Amniotic epithelial cell (primary cell): Measurements from ENCODE around the gene C11orf98.
"Not testable (repeated sequence)": the region's sequence is repeated elsewhere in the genome, so short reads cannot be mapped to it uniquely, and the experiment has no call there.

ENCODE experiments used
- DNase-seq: peaks from one replicate; pipeline ENCODE4 v3.0.0-alpha.2; 2010; ENCODE audit warnings: low read depth

The C11orf98 gene

GRCh38 chr11:62682518-62682917 lies 17.5 kb upstream of the C11orf98 start:
- no peak for DNase-seq

GRCh38 chr11:62680825-62681240 lies 15.8 kb upstream of the C11orf98 start:
- peak; percentile 83 for DNase-seq

- peak; percentile 87 for DNase-seq
Measured at GRCh38 chr11:62678770-62679696, 14.0 kb upstream of the C11orf98 start, which contains the start of gene UBXN1. Gene UBXN1, minus strand, starts transcription at chr11:62679073. Its CDS starts 150 bp downstream, at chr11:62678923.

DNA sequence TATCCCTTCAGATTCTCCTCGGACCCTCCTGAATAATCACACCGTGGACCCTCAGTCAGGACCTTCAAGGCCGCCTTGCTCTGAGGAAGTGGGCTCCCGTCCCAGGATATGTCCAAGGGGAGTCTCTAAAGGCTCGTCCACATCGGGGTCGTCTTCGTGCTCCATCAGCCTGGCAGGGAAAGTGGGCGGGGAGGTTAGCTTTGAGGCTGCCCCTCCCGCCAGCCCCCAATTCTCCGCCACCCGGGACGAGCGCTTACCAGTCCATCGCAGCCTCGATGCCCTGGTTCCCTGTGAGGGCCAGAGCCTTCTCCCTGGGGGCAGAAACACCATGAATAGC lies 13.4 kb upstream of the C11orf98 start:
- no peak for DNase-seq

DNA sequence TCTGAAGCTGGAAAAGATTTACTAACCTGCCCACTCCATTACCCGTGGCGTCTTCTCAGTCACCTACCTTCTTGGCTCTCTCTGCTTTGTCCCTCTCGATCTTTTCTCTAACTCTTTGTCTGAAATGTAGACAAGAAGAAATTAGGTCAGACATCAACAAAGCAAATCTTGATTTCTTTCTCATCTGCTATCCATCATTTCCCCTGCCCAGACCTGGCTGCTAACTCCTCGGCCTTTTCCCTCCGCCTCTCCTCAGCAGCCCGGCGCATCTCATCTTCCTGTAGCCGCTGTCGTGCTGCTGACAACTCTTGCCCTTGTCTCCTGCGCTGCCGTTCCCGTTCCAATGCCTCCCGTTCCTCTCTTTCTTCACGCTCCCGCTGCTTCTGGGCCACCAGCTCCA lies 12.7 kb upstream of the C11orf98 start:
- no peak for DNase-seq

DNA sequence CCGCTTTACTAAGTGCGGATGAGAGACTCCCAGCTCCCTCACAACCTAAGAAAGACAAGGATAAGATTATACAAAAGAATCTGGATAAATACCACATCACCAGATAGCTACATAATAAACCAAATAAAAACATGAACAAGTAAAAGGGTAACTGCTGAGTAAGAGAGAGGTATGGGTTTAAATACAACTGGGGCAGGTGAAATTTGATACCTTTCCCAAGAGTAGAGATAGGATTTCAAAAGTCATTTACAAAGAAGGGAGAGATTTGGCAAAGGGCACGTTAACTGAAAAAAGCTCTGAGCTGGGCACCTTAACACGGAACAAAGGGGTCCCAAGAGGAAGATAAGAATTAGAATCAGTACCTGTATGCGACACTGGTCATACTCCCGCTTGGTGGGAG lies 12.1 kb upstream of the C11orf98 start:
- no peak for DNase-seq

GRCh38 chr11:62676698-62677097 lies 11.7 kb upstream of the C11orf98 start:
- no peak for DNase-seq

- DNase-seq = not testable (repeated sequence)
Measured at GRCh38 chr11:62675415-62675814, 10.4 kb upstream of the C11orf98 start.

DNA sequence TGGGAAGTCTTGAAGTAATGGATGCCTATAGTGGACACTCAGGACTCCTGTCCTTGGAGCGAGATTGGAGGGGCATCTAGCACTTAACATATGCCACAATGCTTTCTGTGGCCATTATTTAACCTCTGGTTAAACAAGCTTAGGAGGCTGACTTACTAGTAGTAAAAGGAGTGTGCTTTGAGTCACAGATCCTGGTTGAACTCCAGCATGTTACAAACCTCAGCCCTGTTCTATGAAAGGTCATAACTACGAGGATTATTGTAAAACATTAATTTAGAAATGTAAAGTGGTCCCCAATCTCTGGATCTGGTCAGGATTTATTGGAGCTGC lies 8.2 kb upstream of the C11orf98 start:
- no peak for DNase-seq

DNA sequence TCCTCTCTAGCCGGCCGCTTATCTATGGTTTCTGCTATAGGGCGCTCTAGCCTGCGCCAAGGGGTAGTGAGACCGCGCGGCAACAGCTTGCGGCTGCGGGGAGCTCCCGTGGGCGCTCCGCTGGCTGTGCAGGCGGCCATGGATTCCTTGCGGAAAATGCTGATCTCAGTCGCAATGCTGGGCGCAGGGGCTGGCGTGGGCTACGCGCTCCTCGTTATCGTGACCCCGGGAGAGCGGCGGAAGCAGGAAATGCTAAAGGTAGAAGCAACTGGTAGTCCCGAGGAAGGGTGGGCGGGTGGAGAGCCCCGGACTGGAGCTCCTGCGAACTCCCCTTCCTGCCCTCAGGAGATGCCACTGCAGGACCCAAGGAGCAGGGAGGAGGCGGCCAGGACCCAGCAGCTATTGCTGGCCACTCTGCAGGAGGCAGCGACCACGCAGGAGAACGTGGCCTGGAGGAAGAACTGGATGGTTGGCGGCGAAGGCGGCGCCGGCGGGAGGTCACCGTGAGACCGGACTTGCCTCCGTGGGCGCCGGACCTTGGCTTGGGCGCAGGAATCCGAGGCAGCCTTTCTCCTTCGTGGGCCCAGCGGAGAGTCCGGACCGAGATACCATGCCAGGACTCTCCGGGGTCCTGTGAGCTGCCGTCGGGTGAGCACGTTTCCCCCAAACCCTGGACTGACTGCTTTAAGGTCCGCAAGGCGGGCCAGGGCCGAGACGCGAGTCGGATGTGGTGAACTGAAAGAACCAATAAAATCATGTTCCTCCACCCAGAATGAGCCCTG lies 6.8 kb upstream of the C11orf98 start, which contains the start of the genes LBHD1 and UQCC3:
Gene LBHD1, minus strand, starts transcription at position 660 of the 782 bp plus-strand sequence. CDS start 2,236 bp downstream, outside the sequence.
Gene UQCC3, plus strand, starts transcription at position 66 of the 782 bp plus-strand sequence. Its CDS starts 73 bp downstream, at position 139.
- peak; percentile 83 for DNase-seq

DNA sequence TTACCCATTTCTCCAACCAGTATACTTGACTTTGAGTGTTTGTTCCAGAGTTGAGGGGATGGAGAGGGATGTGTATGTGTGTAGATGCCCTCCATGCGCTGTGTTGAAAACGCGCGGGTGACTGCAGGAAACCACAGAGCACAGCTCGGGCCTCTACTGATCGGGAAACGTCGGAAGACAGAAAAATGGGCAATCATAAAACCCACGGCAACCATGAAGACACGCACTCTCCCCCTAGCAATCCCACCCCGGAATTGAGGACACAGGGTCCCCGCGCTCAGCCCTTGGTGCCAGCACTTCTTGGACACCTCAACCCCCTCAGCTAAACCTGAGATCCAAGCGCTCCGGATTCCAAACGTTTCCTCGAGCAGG lies 6.2 kb upstream of the C11orf98 start:
- DNase-seq = no peak

DNA sequence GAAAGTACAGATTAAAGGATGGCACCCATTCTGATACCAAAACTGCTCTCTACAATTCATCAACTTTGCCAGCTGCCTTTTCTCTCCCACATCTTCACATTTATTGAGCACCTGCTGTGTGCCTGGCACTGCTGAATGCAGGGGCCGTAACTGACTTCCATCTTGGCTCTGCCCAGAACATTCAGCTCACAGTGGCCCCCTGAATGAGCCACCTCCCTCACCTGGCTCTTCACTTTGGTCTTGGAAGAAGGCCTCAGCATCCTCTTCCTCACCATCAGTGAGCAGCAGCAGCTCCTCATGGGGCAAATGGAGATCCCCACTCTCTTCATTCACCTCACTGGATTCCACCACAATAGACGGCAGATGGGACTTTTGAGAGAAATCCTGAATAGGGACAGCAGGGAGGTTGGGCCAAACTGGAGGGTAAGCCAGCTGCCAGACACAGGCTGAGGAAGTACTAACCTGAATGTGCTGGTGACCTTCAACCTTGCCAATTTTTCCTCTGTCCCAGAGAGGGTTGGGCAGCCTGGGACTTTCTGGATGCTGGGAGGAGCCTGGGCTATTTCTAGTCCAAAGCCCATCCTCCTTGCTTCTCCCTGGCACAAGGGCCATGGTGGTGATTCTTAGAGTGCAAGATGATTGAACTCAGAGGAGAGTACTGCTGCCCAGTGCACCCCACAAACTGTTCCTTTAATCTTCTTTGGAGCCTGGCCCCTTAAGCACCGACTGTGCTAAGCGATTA lies 4.6 kb upstream of the C11orf98 start:
- no peak for DNase-seq

GRCh38 chr11:62667460-62667859 lies 2.5 kb upstream of the C11orf98 start:
- no peak for DNase-seq

DNA sequence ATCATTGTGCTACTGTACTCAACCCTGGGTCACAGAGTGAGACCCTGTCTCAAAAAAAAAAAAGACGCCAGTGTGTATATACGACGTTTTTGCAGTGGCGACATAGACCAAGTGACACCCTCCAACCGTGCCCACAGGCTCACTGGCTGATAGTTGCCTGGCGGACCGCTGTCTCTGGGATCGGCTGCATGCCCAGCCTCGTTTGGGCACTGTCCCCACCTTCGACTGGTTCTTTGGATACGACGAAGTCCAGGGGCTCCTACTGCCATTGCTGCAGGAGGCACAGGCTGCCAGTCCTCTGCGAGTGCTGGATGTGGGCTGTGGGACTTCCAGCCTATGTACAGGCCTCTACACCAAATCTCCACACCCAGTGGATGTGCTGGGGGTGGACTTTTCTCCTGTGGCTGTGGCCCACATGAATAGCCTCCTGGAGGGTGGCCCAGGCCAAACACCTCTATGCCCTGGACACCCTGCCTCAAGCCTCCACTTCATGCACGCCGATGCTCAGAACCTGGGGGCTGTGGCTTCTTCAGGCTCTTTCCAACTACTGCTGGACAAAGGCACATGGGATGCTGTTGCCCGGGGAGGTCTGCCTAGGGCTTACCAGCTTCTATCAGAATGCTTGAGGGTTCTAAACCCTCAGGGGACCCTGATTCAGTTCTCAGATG lies 1.4 kb upstream of the C11orf98 start:
- no peak for DNase-seq

DNA sequence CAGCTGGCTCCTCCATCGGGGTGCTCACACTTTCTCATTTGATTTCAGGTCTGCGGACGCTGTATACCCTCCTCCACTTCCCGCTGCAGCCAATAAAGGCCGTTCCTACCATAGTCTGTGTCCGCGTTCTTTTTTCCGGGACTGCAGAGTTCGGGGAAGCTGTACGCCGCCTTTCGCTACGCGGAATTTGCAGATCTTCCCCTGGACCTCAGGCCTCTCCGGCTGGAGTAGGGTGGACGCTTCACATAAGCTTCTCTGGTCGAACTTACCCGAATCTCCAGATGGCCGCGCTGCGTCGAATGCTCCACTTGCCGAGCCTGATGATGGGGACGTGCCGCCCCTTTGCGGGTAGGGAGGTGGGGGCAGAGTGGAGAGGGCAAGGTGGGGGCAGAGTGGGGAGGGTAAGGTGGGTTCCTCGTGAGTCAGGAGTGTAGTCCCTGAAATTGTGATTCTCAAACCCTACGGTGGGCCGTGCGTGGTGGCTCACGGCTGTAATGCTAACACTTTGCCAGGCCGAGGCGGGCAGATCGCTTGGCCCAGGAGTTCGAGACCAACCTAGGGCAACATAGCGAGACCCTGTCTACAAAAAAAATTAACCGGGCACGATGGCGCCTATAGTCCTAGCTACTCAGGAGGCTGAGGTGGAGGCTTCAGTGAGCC lies 719 bp upstream of the C11orf98 start:
- peak; percentile 76 for DNase-seq

DNA sequence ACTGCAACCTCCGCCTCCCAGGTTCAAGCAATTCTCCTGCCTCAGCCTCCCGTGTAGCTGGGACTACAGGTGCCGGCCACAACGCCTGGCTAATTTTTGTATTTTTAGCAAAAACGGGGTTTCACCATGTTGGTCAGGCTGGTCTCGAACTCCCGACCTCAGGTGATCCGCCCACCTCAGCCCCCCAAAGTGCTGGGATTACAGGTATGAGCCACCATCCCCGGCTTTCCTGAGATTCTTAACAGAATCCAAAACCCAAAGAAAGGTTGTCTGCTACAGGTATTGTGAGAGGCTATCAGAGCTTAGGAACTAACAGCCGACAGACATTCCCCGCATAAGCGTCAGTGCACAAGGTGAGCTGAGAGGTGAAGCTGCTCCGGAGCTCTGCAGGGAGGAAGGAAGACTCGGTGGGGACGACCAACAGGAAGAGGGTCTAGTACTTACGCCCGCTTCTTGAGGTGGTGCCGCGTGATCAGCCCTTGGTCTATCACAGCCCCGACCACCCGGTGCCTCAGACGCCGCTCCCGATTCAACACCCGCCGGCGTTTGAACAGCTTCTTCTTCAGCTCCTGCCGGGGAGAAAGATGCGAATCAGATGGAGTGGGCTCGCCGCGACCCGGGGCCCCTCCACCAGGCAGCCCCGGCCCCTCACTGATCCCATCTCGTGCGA lies 470 bp downstream of the C11orf98 start:
- DNase-seq = peak; percentile 59

GRCh38 chr11:62656796-62657429 lies 8.1 kb downstream of the C11orf98 start:
- no peak for DNase-seq

- no peak for DNase-seq
Measured at GRCh38 chr11:62654297-62654696, 10.7 kb downstream of the C11orf98 start.

GRCh38 chr11:62652161-62653006 lies 12.6 kb downstream of the C11orf98 start:
- no peak for DNase-seq
